Activated T-cell treated with anti-CD3 and anti-CD28 coated beads, Interleukin-2, amount 50 U/mL, for 4 hours (primary cell): ENCODE results near the gene DPEP3. TPM values are rescaled to one million over a fixed set of nuclear protein-coding genes. Genes with fewer than 3 reads are reported as not detected.
"Not testable (repeated sequence)": the region's sequence is repeated elsewhere in the genome, so short reads cannot be mapped to it uniquely, and the experiment has no call there.

Experiments used
- ATAC-seq, 2 donors: fragments of 200-7000 bp; cut with Tn5 transposase; one replicate each; pipeline ENCODE4 v1.10.0; 2021
- DNase-seq: peaks from one replicate; pipeline ENCODE4 v3.0.0-alpha.2; 2020
- H3K27me3 Mint-ChIP-seq: one replicate; pipeline ENCODE4 v1.8.0; 2021; ENCODE audit warnings: low read depth, mixed read lengths
- H3K36me3 Mint-ChIP-seq: one replicate; pipeline ENCODE4 v1.8.0; 2022; ENCODE audit warnings: mixed read lengths; ENCODE audit not compliant: insufficient read depth
- H3K4me1 Mint-ChIP-seq: one replicate; pipeline ENCODE4 v1.8.0; 2021; ENCODE audit warnings: low read depth, mixed read lengths
- H3K4me3 Mint-ChIP-seq: one replicate; pipeline ENCODE4 v1.8.0; 2021; ENCODE audit warnings: mild to moderate bottlenecking, moderate library complexity, mixed read lengths
- H3K9me3 Mint-ChIP-seq: one replicate; pipeline ENCODE4 v1.8.0; 2021; ENCODE audit warnings: mixed read lengths
- total RNA-seq, 3 donors: library from RNA; stranded (reverse); gene quantifications; one replicate each; pipeline ENCODE4 v1.2.1, GENCODE V29; 2021

Gene DPEP3
- under 1 TPM in 2 of 3 donors, not detected in 1; 0.11 to 0.33 TPM for total RNA-seq

- ATAC-seq (peak in 1 of 2 donors; percentile 16), DNase-seq (no peak)
- Mint-ChIP-seq H3K4me1 (peaks cover 23% of the 10 kb centered on the region), H3K36me3 (no peaks in the 10 kb centered on the region), H3K4me3 (no peak within 1 kb of the TSS), H3K27me3 (no peaks in the 10 kb centered on the region), H3K9me3 (no peaks in the 10 kb centered on the region)
Observed at GRCh38 chr16:67979955-67980678, at the start of gene DPEP3. DPEP3 (minus strand) TSS chr16:67980499; CDS start chr16:67980380, 119 bp downstream.

GRCh38 chr16:68028996-68029395, 48.7 kb upstream of the DPEP3 start:
- Mint-ChIP-seq H3K27me3 (no peaks in the 10 kb centered on the region), H3K4me1 (peaks cover 3% of the 10 kb centered on the region), H3K36me3 (peaks cover 15% of the 10 kb centered on the region), H3K4me3 (no peak overlapping the region), H3K9me3 (no peaks in the 10 kb centered on the region)
- DNase-seq, result no peak
- no peak for ATAC-seq

GRCh38 chr16:68022728-68023537, 42.6 kb upstream of the DPEP3 start, which contains the start of the genes DDX28 and DUS2:
DDX28 (minus strand) TSS chr16:68023232; CDS start chr16:68023202, 30 bp downstream.
DUS2 (plus strand) TSS chr16:68023284; CDS start chr16:68038024, 14,740 bp downstream.
- H3K4me3 Mint-ChIP-seq, result peak within 1 kb of the TSS; percentile 97
- H3K36me3 Mint-ChIP-seq, result peaks cover 13% of the 10 kb centered on the region
- H3K27me3 Mint-ChIP-seq, result no peaks in the 10 kb centered on the region
- DNase-seq (peak; percentile 95), ATAC-seq (peak; percentile 90 to 92)
- H3K9me3 Mint-ChIP-seq, result no peaks in the 10 kb centered on the region
- H3K4me1 Mint-ChIP-seq, result peaks cover 22% of the 10 kb centered on the region

- no peak for DNase-seq
- Mint-ChIP-seq H3K4me1 (peaks cover 22% of the 10 kb centered on the region), H3K27me3 (no peaks in the 10 kb centered on the region), H3K4me3 (peak overlapping the region; percentile 97), H3K9me3 (no peaks in the 10 kb centered on the region), H3K36me3 (peaks cover 7% of the 10 kb centered on the region)
- peak; percentile 11 for ATAC-seq
Observed at GRCh38 chr16:68022278-68022727, 42.0 kb upstream of the DPEP3 start.

- DNase-seq, result no peak
- H3K9me3 Mint-ChIP-seq, result no peaks in the 10 kb centered on the region
- no peak for ATAC-seq
- H3K4me3 Mint-ChIP-seq, result peak overlapping the region; percentile 97
- H3K4me1 Mint-ChIP-seq, result peaks cover 22% of the 10 kb centered on the region
- peaks cover 7% of the 10 kb centered on the region for H3K36me3 Mint-ChIP-seq
- H3K27me3 Mint-ChIP-seq, result no peaks in the 10 kb centered on the region
Observed at GRCh38 chr16:68021490-68021889, 41.2 kb upstream of the DPEP3 start.

GRCh38 chr16:68019167-68019680, 38.9 kb upstream of the DPEP3 start:
- ATAC-seq, result no peak
- no peaks in the 10 kb centered on the region for H3K27me3 Mint-ChIP-seq
- no peaks in the 10 kb centered on the region for H3K9me3 Mint-ChIP-seq
- no peak overlapping the region for H3K4me3 Mint-ChIP-seq
- H3K36me3 Mint-ChIP-seq, result peaks cover 7% of the 10 kb centered on the region
- peaks cover 19% of the 10 kb centered on the region for H3K4me1 Mint-ChIP-seq
- no peak for DNase-seq

- no peak for DNase-seq
- Mint-ChIP-seq H3K4me3 (no peak within 1 kb of the TSS), H3K9me3 (no peaks in the 10 kb centered on the region), H3K27me3 (no peaks in the 10 kb centered on the region), H3K4me1 (peaks cover 7% of the 10 kb centered on the region), H3K36me3 (no peaks in the 10 kb centered on the region)
- ATAC-seq, result no peak
Observed at GRCh38 chr16:68015681-68016080, 35.4 kb upstream of the DPEP3 start, which contains the start of gene DPEP2NB. DPEP2NB (minus strand) TSS chr16:68015911; CDS start chr16:68015770, 141 bp downstream.

GRCh38 chr16:68013440-68013839, 33.1 kb upstream of the DPEP3 start:
- Mint-ChIP-seq H3K4me3 (no peak overlapping the region), H3K27me3 (no peaks in the 10 kb centered on the region), H3K36me3 (no peaks in the 10 kb centered on the region), H3K9me3 (no peaks in the 10 kb centered on the region), H3K4me1 (peaks cover 7% of the 10 kb centered on the region)
- DNase-seq (no peak), ATAC-seq (peak in 1 of 2 donors; percentile 48)

- H3K9me3 Mint-ChIP-seq, H3K36me3 Mint-ChIP-seq, H3K4me3 Mint-ChIP-seq, DNase-seq, H3K27me3 Mint-ChIP-seq, ATAC-seq: not testable (repeated sequence)
- peaks cover 26% of the 10 kb centered on the region for H3K4me1 Mint-ChIP-seq
Observed at GRCh38 chr16:68009872-68010271, 29.6 kb upstream of the DPEP3 start.

- no peak for ATAC-seq
- H3K4me1 Mint-ChIP-seq, result peaks cover 31% of the 10 kb centered on the region
- DNase-seq, result no peak
- H3K27me3 Mint-ChIP-seq, result no peaks in the 10 kb centered on the region
- H3K36me3 Mint-ChIP-seq, result no peaks in the 10 kb centered on the region
- no peaks in the 10 kb centered on the region for H3K9me3 Mint-ChIP-seq
- H3K4me3 Mint-ChIP-seq, result no peak overlapping the region
Observed at GRCh38 chr16:68009157-68009735, 28.9 kb upstream of the DPEP3 start.

GRCh38 chr16:68005786-68006286, 25.5 kb upstream of the DPEP3 start:
- H3K4me1 Mint-ChIP-seq, result peaks cover 33% of the 10 kb centered on the region
- DNase-seq (peak; percentile 22), ATAC-seq (peak; percentile 62 to 86)
- H3K4me3 Mint-ChIP-seq, result peak overlapping the region; percentile 37
- H3K27me3 Mint-ChIP-seq, result no peaks in the 10 kb centered on the region
- no peaks in the 10 kb centered on the region for H3K36me3 Mint-ChIP-seq
- H3K9me3 Mint-ChIP-seq, result no peaks in the 10 kb centered on the region

- H3K36me3 Mint-ChIP-seq, result no peaks in the 10 kb centered on the region
- DNase-seq (no peak), ATAC-seq (no peak)
- H3K27me3 Mint-ChIP-seq, result no peaks in the 10 kb centered on the region
- H3K9me3 Mint-ChIP-seq, result no peaks in the 10 kb centered on the region
- no peak overlapping the region for H3K4me3 Mint-ChIP-seq
- H3K4me1 Mint-ChIP-seq, result peaks cover 40% of the 10 kb centered on the region
Observed at GRCh38 chr16:68005211-68005610, 24.9 kb upstream of the DPEP3 start.

GRCh38 chr16:68003031-68003430, 22.7 kb upstream of the DPEP3 start:
- ATAC-seq, result no peak
- Mint-ChIP-seq H3K4me1 (peaks cover 56% of the 10 kb centered on the region), H3K36me3 (no peaks in the 10 kb centered on the region)

GRCh38 chr16:68000450-68000849, 20.2 kb upstream of the DPEP3 start:
- H3K4me1 Mint-ChIP-seq, result peaks cover 60% of the 10 kb centered on the region
- peak overlapping the region; percentile 76 for H3K4me3 Mint-ChIP-seq
- no peaks in the 10 kb centered on the region for H3K27me3 Mint-ChIP-seq
- DNase-seq, result no peak
- H3K36me3 Mint-ChIP-seq, result no peaks in the 10 kb centered on the region
- no peak for ATAC-seq
- no peaks in the 10 kb centered on the region for H3K9me3 Mint-ChIP-seq

More at GRCh38 chr16:68003031-68003430, 22.7 kb upstream of the DPEP3 start:
- DNase-seq, result no peak
- H3K27me3 Mint-ChIP-seq, result no peaks in the 10 kb centered on the region
- H3K9me3 Mint-ChIP-seq, result no peaks in the 10 kb centered on the region
- H3K4me3 Mint-ChIP-seq, result no peak overlapping the region
